Neural progenitor cell (in vitro differentiated cells): ENCODE measurements around the gene SERTAD4. TPM values are rescaled to one million over a fixed set of nuclear protein-coding genes. Genes with fewer than 3 reads are reported as not detected.

ENCODE experiments used
- DNase-seq: peaks from one replicate; pipeline ENCODE4 v3.0.0-alpha.2; 2016; ENCODE audit warnings: low spot score
- H2AFZ ChIP-seq: fragments of 200-600 bp; sonication (generic); replicated peaks from 2 replicates; pipeline ENCODE4 v1.6.1; 2016; ENCODE audit warnings: antibody characterized with exemption
- H3F3A ChIP-seq: fragments of 200-600 bp; sonication (generic); 2 replicates; pipeline ENCODE4 v1.6.1; 2016; ENCODE audit warnings: antibody characterized with exemption, low read depth
- H3K27ac ChIP-seq: fragments of 200-600 bp; sonication (generic); 2 replicates; pipeline ENCODE4 v1.5.1; 2016; ENCODE audit warnings: mild to moderate bottlenecking
- H3K27me3 ChIP-seq: fragments of 200-600 bp; sonication (generic); 2 replicates; pipeline ENCODE4 v1.6.1; 2016; ENCODE audit warnings: mild to moderate bottlenecking, moderate library complexity
- H3K36me3 ChIP-seq: fragments of 200-600 bp; sonication (generic); 2 replicates; pipeline ENCODE4 v1.5.1; 2016
- H3K4me1 ChIP-seq: fragments of 200-600 bp; sonication (generic); 2 replicates; pipeline ENCODE4 v1.6.1; 2016; ENCODE audit warnings: mixed run types
- H3K4me2 ChIP-seq: fragments of 200-600 bp; sonication (generic); 2 replicates; pipeline ENCODE4 v1.6.1; 2016
- H3K4me3 ChIP-seq: fragments of 200-600 bp; sonication (generic); 2 replicates; pipeline ENCODE4 v1.5.1; 2016
- H3K79me2 ChIP-seq: fragments of 200-600 bp; sonication (generic); 2 replicates; pipeline ENCODE4 v1.6.1; 2016; ENCODE audit warnings: low read depth
- H3K9ac ChIP-seq: fragments of 200-600 bp; sonication (generic); 2 replicates; pipeline ENCODE4 v1.6.1; 2016
- H3K9me3 ChIP-seq: fragments of 200-600 bp; sonication (generic); 2 replicates; pipeline ENCODE4 v1.5.1; 2016; ENCODE audit warnings: low read depth
- H4K20me1 ChIP-seq: fragments of 200-600 bp; sonication (generic); 2 replicates; pipeline ENCODE4 v1.6.1; 2016; ENCODE audit warnings: low read depth
- H3K27ac Mint-ChIP-seq: 3 replicates; pipeline ENCODE4 v1.8.0; 2021; ENCODE audit warnings: mixed read lengths
- H3K27me3 Mint-ChIP-seq: 2 replicates; pipeline ENCODE4 v1.8.0; 2022; ENCODE audit warnings: low read depth, mild to moderate bottlenecking, inconsistent platforms, moderate library complexity, mixed read lengths; ENCODE audit not compliant: insufficient read depth
- H3K36me3 Mint-ChIP-seq: 3 replicates; pipeline ENCODE4 v1.8.0; 2021; ENCODE audit warnings: mixed read lengths
- H3K4me1 Mint-ChIP-seq: 3 replicates; pipeline ENCODE4 v1.8.0; 2021; ENCODE audit warnings: mixed read lengths
- H3K4me3 Mint-ChIP-seq: 3 replicates; pipeline ENCODE4 v1.8.0; 2021; ENCODE audit warnings: mild to moderate bottlenecking, moderate library complexity, mixed read lengths
- H3K9me3 Mint-ChIP-seq: 3 replicates; pipeline ENCODE4 v1.8.0; 2020; ENCODE audit warnings: mixed read lengths
- EZH2 ChIP-seq: fragments of 200-600 bp; sonication (generic); IDR thresholded peaks from 2 replicates; pipeline ENCODE4 v1.6.1; 2017; ENCODE audit warnings: antibody characterized with exemption, mild to moderate bottlenecking, moderate library complexity
- EZH2phosphoT487 ChIP-seq: fragments of 200-600 bp; sonication (generic); IDR thresholded peaks from 2 replicates; pipeline ENCODE4 v1.6.1; 2017; ENCODE audit warnings: antibody characterized with exemption
- total RNA-seq: library from RNA; depleted of rRNA; stranded (reverse); fragments of >200 nt; gene quantifications from 2 replicates; pipeline ENCODE4 v1.2.3, GENCODE V29; 2015; ENCODE audit warnings: low replicate concordance
- TF ChIP-seq, protein P1 (sequence below): fragments of 200-600 bp; sonication (generic); IDR thresholded peaks from 2 replicates; pipeline ENCODE4 v1.5.1; 2017; ENCODE audit warnings: antibody characterized with exemption, mild to moderate bottlenecking

The SERTAD4 gene
- total RNA-seq, 1 donor from 2014 or later = 2.8 TPM

DNA sequence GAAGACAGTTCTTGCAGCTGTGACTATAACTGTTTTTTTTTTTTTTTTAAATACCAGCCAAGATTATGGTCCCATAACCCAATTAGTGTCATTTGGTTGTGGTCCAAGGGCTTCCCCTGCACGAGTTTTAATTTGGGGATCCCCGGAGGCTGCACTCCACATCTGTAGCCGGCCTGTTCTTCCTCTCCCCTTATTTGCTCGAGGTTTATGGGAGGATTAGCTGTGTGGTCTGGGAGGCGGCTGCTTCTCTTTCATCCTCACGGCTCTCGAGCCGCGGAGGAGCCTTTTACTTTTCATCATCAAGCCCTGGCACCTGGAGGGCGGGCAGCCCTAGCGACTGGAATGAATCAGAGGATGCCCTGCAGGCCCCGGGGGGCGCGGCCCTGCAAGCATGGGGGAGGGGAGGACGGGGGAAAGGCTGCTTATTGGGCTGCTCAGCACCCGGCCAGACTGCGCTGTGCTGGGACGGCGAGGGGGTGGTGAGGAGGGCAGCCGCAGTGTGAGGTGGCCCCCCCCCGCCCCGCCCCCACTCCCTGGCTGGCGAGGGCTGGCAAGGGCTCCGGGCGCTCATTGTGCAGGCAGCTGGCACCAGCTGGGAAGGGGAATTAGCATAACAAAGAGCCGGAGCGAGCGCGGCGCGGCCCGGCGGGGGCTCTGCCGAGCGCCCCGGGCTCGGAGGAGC lies 18.5 kb downstream of the SERTAD4 start:
- Mint-ChIP-seq H3K27me3 (peaks cover 11% of the 10 kb centered on the region), H3K4me1 (peaks cover 32% of the 10 kb centered on the region), H3K9me3 (no peaks in the 10 kb centered on the region), H3K4me3 (peak overlapping the region; percentile 88), H3K27ac (peak overlapping the region; percentile 90), H3K36me3 (no peaks in the 10 kb centered on the region)
- no peaks in the 10 kb centered on the region for H3K36me3 ChIP-seq
- no peak overlapping the region for H3K9ac ChIP-seq
- peaks cover 41% of the 10 kb centered on the region for H3K27me3 ChIP-seq
- peaks cover 28% of the 10 kb centered on the region for H3K4me1 ChIP-seq
- H3F3A ChIP-seq = peaks cover 41% of the 10 kb centered on the region
- DNase-seq = peak; percentile 86
- H3K79me2 ChIP-seq = no peaks in the 10 kb centered on the region
- peak overlapping the region; percentile 96 for H3K4me2 ChIP-seq
- H3K27ac ChIP-seq = no peak overlapping the region
- H2AFZ ChIP-seq = peak overlapping the region; percentile 76
- H4K20me1 ChIP-seq = no peaks in the 10 kb centered on the region
- no peaks in the 10 kb centered on the region for H3K9me3 ChIP-seq
- H3K4me3 ChIP-seq = peak overlapping the region; percentile 61
- TF ChIP-seq, protein P1, sequence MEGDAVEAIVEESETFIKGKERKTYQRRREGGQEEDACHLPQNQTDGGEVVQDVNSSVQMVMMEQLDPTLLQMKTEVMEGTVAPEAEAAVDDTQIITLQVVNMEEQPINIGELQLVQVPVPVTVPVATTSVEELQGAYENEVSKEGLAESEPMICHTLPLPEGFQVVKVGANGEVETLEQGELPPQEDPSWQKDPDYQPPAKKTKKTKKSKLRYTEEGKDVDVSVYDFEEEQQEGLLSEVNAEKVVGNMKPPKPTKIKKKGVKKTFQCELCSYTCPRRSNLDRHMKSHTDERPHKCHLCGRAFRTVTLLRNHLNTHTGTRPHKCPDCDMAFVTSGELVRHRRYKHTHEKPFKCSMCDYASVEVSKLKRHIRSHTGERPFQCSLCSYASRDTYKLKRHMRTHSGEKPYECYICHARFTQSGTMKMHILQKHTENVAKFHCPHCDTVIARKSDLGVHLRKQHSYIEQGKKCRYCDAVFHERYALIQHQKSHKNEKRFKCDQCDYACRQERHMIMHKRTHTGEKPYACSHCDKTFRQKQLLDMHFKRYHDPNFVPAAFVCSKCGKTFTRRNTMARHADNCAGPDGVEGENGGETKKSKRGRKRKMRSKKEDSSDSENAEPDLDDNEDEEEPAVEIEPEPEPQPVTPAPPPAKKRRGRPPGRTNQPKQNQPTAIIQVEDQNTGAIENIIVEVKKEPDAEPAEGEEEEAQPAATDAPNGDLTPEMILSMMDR = no peak
- peak; percentile 39 for TF ChIP-seq EZH2phosphoT487

- Mint-ChIP-seq H3K27me3 (peaks cover 14% of the 10 kb centered on the region), H3K27ac (peak overlapping the region; percentile 79), H3K36me3 (no peaks in the 10 kb centered on the region), H3K4me3 (peak overlapping the region; percentile 90), H3K4me1 (peaks cover 35% of the 10 kb centered on the region), H3K9me3 (no peaks in the 10 kb centered on the region)
- TF ChIP-seq EZH2phosphoT487 (no peak), EZH2 (peak; percentile 37)
- TF ChIP-seq, protein P1 = no peak
- no peaks in the 10 kb centered on the region for H4K20me1 ChIP-seq
- DNase-seq = peak; percentile 62
- no peaks in the 10 kb centered on the region for H3K9me3 ChIP-seq
- H3F3A ChIP-seq = peaks cover 41% of the 10 kb centered on the region
- H3K9ac ChIP-seq = no peak overlapping the region
- no peak overlapping the region for H3K27ac ChIP-seq
- no peaks in the 10 kb centered on the region for H3K79me2 ChIP-seq
- H2AFZ ChIP-seq = peak overlapping the region; percentile 86
- peak overlapping the region; percentile 96 for H3K4me2 ChIP-seq
- peak overlapping the region; percentile 61 for H3K4me3 ChIP-seq
- peaks cover 28% of the 10 kb centered on the region for H3K4me1 ChIP-seq
- peaks cover 41% of the 10 kb centered on the region for H3K27me3 ChIP-seq
- H3K36me3 ChIP-seq = no peaks in the 10 kb centered on the region
Observed at GRCh38 chr1:210251680-210252490, 19.3 kb downstream of the SERTAD4 start.

DNA sequence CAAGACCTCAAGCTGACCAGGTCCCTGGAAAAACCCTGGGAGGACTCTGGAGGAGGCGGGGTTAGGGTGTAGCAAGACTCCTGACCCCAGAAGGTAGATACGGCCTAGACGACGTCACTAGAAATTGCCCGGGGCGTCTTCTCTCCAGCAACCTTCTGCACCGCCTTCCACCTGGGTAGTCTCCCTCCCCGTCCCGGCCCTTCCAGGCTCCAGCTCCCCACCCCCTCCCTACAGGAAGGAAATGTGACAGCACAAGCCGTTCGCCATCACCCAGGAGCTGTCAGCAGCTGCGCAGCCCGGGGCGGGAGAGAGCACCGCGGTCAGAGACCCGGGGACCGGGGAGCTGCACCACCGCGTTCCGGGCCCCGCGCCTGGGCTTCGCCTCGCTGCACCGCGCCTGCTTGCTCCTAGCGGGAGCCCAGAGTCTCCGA lies 20.0 kb downstream of the SERTAD4 start:
- H3K27ac Mint-ChIP-seq = no peak overlapping the region
- no peaks in the 10 kb centered on the region for H3K9me3 ChIP-seq
- no peak overlapping the region for H3K9ac ChIP-seq
- peak overlapping the region; percentile 61 for H3K4me3 ChIP-seq
- H3K36me3 ChIP-seq = no peaks in the 10 kb centered on the region
- H3K4me1 ChIP-seq = peaks cover 28% of the 10 kb centered on the region
- H3K9me3 Mint-ChIP-seq = no peaks in the 10 kb centered on the region
- TF ChIP-seq, protein P1 = no peak
- TF ChIP-seq EZH2phosphoT487 = no peak
- no peak for TF ChIP-seq EZH2
- peaks cover 41% of the 10 kb centered on the region for H3F3A ChIP-seq
- peaks cover 35% of the 10 kb centered on the region for H3K4me1 Mint-ChIP-seq
- H3K79me2 ChIP-seq = no peaks in the 10 kb centered on the region
- H3K4me2 ChIP-seq = peak overlapping the region; percentile 96
- H3K36me3 Mint-ChIP-seq = no peaks in the 10 kb centered on the region
- no peaks in the 10 kb centered on the region for H4K20me1 ChIP-seq
- H3K27me3 Mint-ChIP-seq = peaks cover 14% of the 10 kb centered on the region
- DNase-seq = peak; percentile 66
- H3K27ac ChIP-seq = no peak overlapping the region
- H3K4me3 Mint-ChIP-seq = peak overlapping the region; percentile 90
- peaks cover 41% of the 10 kb centered on the region for H3K27me3 ChIP-seq
- peak overlapping the region; percentile 86 for H2AFZ ChIP-seq
